ENCODE measurements around the gene AKR1D1. TPM values are rescaled to one million over a fixed set of nuclear protein-coding genes. Genes with fewer than 3 reads are reported as not detected.

AKR1D1 gene
- total and polyA plus RNA-seq, 2 donors (not counting 1 experiment from before 2014, with no cell fraction given), result not detected

DNA sequence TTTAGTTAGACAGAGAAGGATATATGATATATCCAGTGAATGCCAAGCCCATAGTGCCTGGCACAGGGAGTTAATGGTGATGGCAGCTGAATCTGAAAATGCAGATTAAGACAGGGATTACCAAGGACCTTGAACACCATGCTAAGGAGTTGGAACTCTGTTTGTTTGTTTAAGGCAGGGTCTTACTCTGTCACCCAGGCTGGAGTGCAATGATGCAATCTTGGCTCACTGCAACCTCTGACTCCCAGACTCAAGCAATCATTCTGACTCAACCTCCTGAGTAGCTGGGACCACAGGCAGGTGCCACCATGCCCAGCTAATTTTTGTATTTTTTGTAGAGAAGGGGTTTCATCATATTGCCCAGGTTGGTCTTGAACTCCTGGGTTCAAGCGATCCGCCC, 1.6 kb downstream of the AKR1D1 start:
- Histone ChIP-seq H3K27ac (ENCODE audit: insufficient read depth, low read length) (no peak overlapping the region), H3K9ac (ENCODE audit: insufficient read depth, low read length) (no peak overlapping the region)
- no peak for DNase-seq (ENCODE audit: low read depth in 2 of 2)

DNA sequence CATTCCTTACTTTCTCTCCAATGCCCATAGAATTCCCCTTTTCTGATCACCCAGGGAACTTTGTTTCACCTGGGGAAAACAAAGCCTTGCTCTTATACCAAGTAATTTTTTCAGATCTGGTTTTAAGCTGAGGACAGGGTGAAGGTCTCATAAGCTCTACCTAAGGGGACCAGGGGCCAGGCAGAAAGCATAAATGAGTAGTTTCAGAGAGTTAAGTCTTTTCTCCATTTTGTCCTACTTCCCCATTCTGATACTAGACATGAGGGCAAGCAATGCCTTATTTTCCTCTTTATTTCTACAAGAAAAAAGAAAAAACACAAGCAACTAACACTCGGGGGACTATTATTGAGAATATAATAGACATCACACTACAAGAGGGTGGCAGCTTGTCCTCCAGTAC, 2.9 kb downstream of the AKR1D1 start:
- DNase-seq (ENCODE audit: low read depth in 2 of 2), result no peak
- no peak for TF ChIP-seq EZH2 (IDR thresholded peaks at IDR 0.05; ENCODE audit: low read length, missing control alignments)
- TF ChIP-seq CTCF (conservative IDR thresholded peaks at IDR 0.05 in 1 of 2, IDR thresholded peaks at IDR 0.05 in 1 of 2; ENCODE audit: low read depth in 1 of 2, low read length in 2 of 2), result no peak
- H3K9ac ChIP-seq (ENCODE audit: insufficient read depth, low read length), result no peak overlapping the region

More for the DNA sequence above, 1.6 kb downstream of the AKR1D1 start:
- Histone ChIP-seq H3K4me2 (ENCODE audit: extremely low read depth, insufficient read depth, low read length) (no peak overlapping the region), H3K9me3 (ENCODE audit: control insufficient read depth, insufficient read depth, low read depth, low read length) (no peaks in the 10 kb centered on the region), H2AFZ (ENCODE audit: low read length) (no peak overlapping the region), H4K20me1 (ENCODE audit: control insufficient read depth, extremely low read depth, insufficient read depth, low read length) (no peaks in the 10 kb centered on the region), H3K27me3 (ENCODE audit: control insufficient read depth, insufficient read depth, low read length) (no peaks in the 10 kb centered on the region), H3K36me3 (ENCODE audit: control insufficient read depth, insufficient read depth, low read length) (no peaks in the 10 kb centered on the region), H3K4me1 (ENCODE audit: control insufficient read depth, extremely low read depth, insufficient read depth, low read length) (no peaks in the 10 kb centered on the region), H3K79me2 (ENCODE audit: control insufficient read depth, insufficient read depth, low read length) (no peaks in the 10 kb centered on the region), H3K4me3 (replicated peaks in 1 of 4; ENCODE audit: control extremely low read depth in 1 of 4, insufficient read depth in 1 of 4, low read depth in 3 of 4, low read length in 4 of 4) (no peak overlapping the region)
- no peak for TF ChIP-seq EZH2 (IDR thresholded peaks at IDR 0.05; ENCODE audit: low read length, missing control alignments)
- TF ChIP-seq CTCF (conservative IDR thresholded peaks at IDR 0.05 in 1 of 2, IDR thresholded peaks at IDR 0.05 in 1 of 2; ENCODE audit: low read depth in 1 of 2, low read length in 2 of 2), result no peak

DNA sequence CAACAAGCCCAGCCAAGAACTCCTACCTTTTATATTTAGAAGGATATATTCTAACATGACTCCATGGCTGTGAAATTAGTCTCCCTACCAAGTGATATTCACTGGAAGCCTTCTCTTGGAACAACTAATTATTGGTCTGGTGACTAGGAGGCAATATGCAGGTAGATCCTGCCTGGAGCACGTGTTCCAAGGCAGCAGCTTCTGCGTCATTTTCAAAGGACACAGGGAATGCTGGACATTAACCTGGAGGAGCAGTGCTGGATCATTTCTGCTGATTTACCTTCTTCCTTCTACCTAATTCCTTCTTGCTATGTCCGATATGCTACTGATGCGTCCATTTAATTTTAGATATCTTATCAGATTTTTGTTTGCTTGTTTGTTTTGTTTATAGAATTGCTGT, 5.6 kb downstream of the AKR1D1 start:
- Histone ChIP-seq H3K36me3 (ENCODE audit: control insufficient read depth, insufficient read depth, low read length) (no peaks in the 10 kb centered on the region), H3K9me3 (ENCODE audit: control insufficient read depth, insufficient read depth, low read depth, low read length) (no peaks in the 10 kb centered on the region), H3K4me2 (ENCODE audit: extremely low read depth, insufficient read depth, low read length) (no peak overlapping the region), H3K4me3 (replicated peaks in 1 of 4; ENCODE audit: control extremely low read depth in 1 of 4, insufficient read depth in 1 of 4, low read depth in 3 of 4, low read length in 4 of 4) (no peak overlapping the region), H3K4me1 (ENCODE audit: control insufficient read depth, extremely low read depth, insufficient read depth, low read length) (no peaks in the 10 kb centered on the region), H3K79me2 (ENCODE audit: control insufficient read depth, insufficient read depth, low read length) (no peaks in the 10 kb centered on the region), H2AFZ (ENCODE audit: low read length) (no peak overlapping the region), H4K20me1 (ENCODE audit: control insufficient read depth, extremely low read depth, insufficient read depth, low read length) (no peaks in the 10 kb centered on the region), H3K27me3 (ENCODE audit: control insufficient read depth, insufficient read depth, low read length) (no peaks in the 10 kb centered on the region), H3K9ac (ENCODE audit: insufficient read depth, low read length) (no peak overlapping the region), H3K27ac (ENCODE audit: insufficient read depth, low read length) (no peak overlapping the region)
- TF ChIP-seq CTCF (conservative IDR thresholded peaks at IDR 0.05 in 1 of 2, IDR thresholded peaks at IDR 0.05 in 1 of 2; ENCODE audit: low read depth in 1 of 2, low read length in 2 of 2) (no peak), EZH2 (IDR thresholded peaks at IDR 0.05; ENCODE audit: low read length, missing control alignments) (no peak)
- DNase-seq (ENCODE audit: low read depth in 2 of 2), result no peak

More for the DNA sequence above, 2.9 kb downstream of the AKR1D1 start:
- Histone ChIP-seq H3K4me1 (ENCODE audit: control insufficient read depth, extremely low read depth, insufficient read depth, low read length) (no peaks in the 10 kb centered on the region), H3K27me3 (ENCODE audit: control insufficient read depth, insufficient read depth, low read length) (no peaks in the 10 kb centered on the region), H3K27ac (ENCODE audit: insufficient read depth, low read length) (no peak overlapping the region), H4K20me1 (ENCODE audit: control insufficient read depth, extremely low read depth, insufficient read depth, low read length) (no peaks in the 10 kb centered on the region), H3K79me2 (ENCODE audit: control insufficient read depth, insufficient read depth, low read length) (no peaks in the 10 kb centered on the region), H2AFZ (ENCODE audit: low read length) (no peak overlapping the region), H3K36me3 (ENCODE audit: control insufficient read depth, insufficient read depth, low read length) (no peaks in the 10 kb centered on the region), H3K4me3 (replicated peaks in 1 of 4; ENCODE audit: control extremely low read depth in 1 of 4, insufficient read depth in 1 of 4, low read depth in 3 of 4, low read length in 4 of 4) (no peak overlapping the region), H3K4me2 (ENCODE audit: extremely low read depth, insufficient read depth, low read length) (no peak overlapping the region), H3K9me3 (ENCODE audit: control insufficient read depth, insufficient read depth, low read depth, low read length) (no peaks in the 10 kb centered on the region)
